Smooth muscle cell (in vitro differentiated cells): ENCODE measurements around the gene SMIM8. TPM values are rescaled to one million over a fixed set of nuclear protein-coding genes. Genes with fewer than 3 reads are reported as not detected.

Experiments used
- DNase-seq: peaks from one replicate; lab custom pipeline; 2025; ENCODE audit not compliant: unreplicated experiment; lab: John Stamatoyannopoulos, UW
- H2AFZ ChIP-seq: fragments of 200-600 bp; sonication (generic); 2 replicates; pipeline ENCODE4 v1.6.0; 2016; ENCODE audit warnings: antibody characterized with exemption, low read depth, mild to moderate bottlenecking
- H3F3A ChIP-seq: fragments of 200-600 bp; sonication (generic); 2 replicates; pipeline ENCODE4 v1.6.0; 2017; ENCODE audit warnings: antibody characterized with exemption, low read depth
- H3K27ac ChIP-seq: fragments of 200-600 bp; sonication (generic); 2 replicates; pipeline ENCODE4 v1.5.1; 2016; ENCODE audit warnings: low read depth, mild to moderate bottlenecking
- H3K27me3 ChIP-seq: fragments of 200-600 bp; sonication (generic); 2 replicates; pipeline ENCODE4 v1.6.1; 2016; ENCODE audit warnings: low read depth, mild to moderate bottlenecking
- H3K36me3 ChIP-seq: fragments of 200-600 bp; sonication (generic); 2 replicates; pipeline ENCODE4 v1.5.1; 2016; ENCODE audit warnings: low read depth
- H3K4me1 ChIP-seq: fragments of 200-600 bp; sonication (generic); 2 replicates; pipeline ENCODE4 v1.5.1; 2016; ENCODE audit warnings: low read depth
- H3K4me2 ChIP-seq: fragments of 200-600 bp; sonication (generic); 2 replicates; pipeline ENCODE4 v1.6.0; 2016; ENCODE audit warnings: mild to moderate bottlenecking
- H3K4me3 ChIP-seq: fragments of 200-600 bp; sonication (generic); 2 replicates; pipeline ENCODE4 v1.5.1; 2016; ENCODE audit warnings: mild to moderate bottlenecking
- H3K79me2 ChIP-seq: fragments of 200-600 bp; sonication (generic); 2 replicates; pipeline ENCODE4 v1.6.0; 2016; ENCODE audit warnings: low read depth, mild to moderate bottlenecking
- H3K9ac ChIP-seq: fragments of 200-600 bp; sonication (generic); 2 replicates; pipeline ENCODE4 v1.6.0; 2016; ENCODE audit warnings: low read depth
- H3K9me3 ChIP-seq: fragments of 200-600 bp; sonication (generic); replicated peaks from 2 replicates; pipeline ENCODE4 v1.5.1; 2016; ENCODE audit warnings: low read depth
- H4K20me1 ChIP-seq: fragments of 200-600 bp; sonication (generic); 2 replicates; pipeline ENCODE4 v1.6.0; 2016; ENCODE audit warnings: low read depth
- WGBS: methylation state at CpG from one replicate; pipeline ENCODE4 v1.1.7; 2016; ENCODE audit warnings: low lambda C conversion rate; 5-methylcytosine and 5-hydroxymethylcytosine counted together
- polyA plus RNA-seq: library from polyadenylated mRNA; unstranded; fragments of >200 nt; fragmentation: Nextera tagmentation; extraction: Ambion mirVana; gene quantifications from 2 replicates; pipeline ENCODE4 v1.2.1, GENCODE V29; 2016
- total RNA-seq: library from RNA; depleted of rRNA; stranded (reverse); fragments of >200 nt; gene quantifications from 2 replicates; pipeline ENCODE4 v1.2.3, GENCODE V29; 2014
- TF ChIP-seq, protein P1 (sequence below): fragments of 200-600 bp; sonication (generic); IDR thresholded peaks from 2 replicates; pipeline ENCODE4 v1.5.1; 2017; ENCODE audit warnings: borderline replicate concordance, mild to moderate bottlenecking, antibody characterized with exemption; ENCODE audit not compliant: insufficient read depth, poor library complexity, severe bottlenecking

Gene SMIM8
- total and polyA plus RNA-seq, 2 experiments from 2014 or later, result 8.0 to 9.3 TPM

DNA sequence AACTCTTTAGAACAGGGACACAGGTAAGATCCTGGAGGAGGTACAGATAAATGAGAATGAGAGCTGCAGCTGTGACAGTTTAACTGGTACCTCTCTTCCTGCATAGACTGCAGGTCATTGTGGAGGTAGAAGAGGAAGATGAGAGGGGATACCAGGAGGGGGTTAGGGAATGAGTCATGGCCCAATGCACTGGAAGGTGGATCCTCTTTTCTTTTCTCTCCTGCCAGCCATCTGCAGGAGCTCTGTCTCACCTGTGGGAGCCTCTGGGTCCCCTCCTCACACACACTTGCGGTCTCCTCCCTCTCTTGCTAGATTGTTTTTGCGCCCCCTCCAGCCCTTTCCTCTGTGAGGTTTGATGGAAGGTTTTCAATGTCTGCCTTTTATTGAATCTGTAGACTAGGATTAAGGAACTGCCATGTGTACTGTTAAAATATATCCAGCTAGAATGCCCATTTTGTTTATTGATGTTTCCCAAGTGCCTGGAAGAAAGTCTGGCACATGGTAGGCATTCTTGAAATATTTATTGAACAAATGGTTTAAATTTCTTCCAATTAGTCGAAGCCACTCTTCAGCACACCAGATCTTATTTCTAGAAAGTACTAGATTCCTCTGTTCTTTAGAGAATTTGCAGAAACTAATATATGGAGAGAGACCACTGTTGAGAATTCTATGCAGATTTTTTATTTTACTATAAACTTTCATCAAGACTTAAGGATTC is 35.2 kb downstream of the SMIM8 start:
- Histone ChIP-seq H3K9ac (no peak overlapping the region), H3K4me3 (no peak overlapping the region), H3K79me2 (no peaks in the 10 kb centered on the region), H3K9me3 (no peaks in the 10 kb centered on the region), H3K27ac (no peak overlapping the region), H4K20me1 (no peaks in the 10 kb centered on the region), H3K36me3 (no peaks in the 10 kb centered on the region), H3K27me3 (no peaks in the 10 kb centered on the region), H3F3A (no peaks in the 10 kb centered on the region), H2AFZ (no peak overlapping the region), H3K4me2 (no peak overlapping the region), H3K4me1 (no peaks in the 10 kb centered on the region)
- no peak for DNase-seq
- TF ChIP-seq, protein P1, sequence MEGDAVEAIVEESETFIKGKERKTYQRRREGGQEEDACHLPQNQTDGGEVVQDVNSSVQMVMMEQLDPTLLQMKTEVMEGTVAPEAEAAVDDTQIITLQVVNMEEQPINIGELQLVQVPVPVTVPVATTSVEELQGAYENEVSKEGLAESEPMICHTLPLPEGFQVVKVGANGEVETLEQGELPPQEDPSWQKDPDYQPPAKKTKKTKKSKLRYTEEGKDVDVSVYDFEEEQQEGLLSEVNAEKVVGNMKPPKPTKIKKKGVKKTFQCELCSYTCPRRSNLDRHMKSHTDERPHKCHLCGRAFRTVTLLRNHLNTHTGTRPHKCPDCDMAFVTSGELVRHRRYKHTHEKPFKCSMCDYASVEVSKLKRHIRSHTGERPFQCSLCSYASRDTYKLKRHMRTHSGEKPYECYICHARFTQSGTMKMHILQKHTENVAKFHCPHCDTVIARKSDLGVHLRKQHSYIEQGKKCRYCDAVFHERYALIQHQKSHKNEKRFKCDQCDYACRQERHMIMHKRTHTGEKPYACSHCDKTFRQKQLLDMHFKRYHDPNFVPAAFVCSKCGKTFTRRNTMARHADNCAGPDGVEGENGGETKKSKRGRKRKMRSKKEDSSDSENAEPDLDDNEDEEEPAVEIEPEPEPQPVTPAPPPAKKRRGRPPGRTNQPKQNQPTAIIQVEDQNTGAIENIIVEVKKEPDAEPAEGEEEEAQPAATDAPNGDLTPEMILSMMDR, result no peak
- WGBS, result 91% methylated on average over 3 of the region's 3 CpGs

DNA sequence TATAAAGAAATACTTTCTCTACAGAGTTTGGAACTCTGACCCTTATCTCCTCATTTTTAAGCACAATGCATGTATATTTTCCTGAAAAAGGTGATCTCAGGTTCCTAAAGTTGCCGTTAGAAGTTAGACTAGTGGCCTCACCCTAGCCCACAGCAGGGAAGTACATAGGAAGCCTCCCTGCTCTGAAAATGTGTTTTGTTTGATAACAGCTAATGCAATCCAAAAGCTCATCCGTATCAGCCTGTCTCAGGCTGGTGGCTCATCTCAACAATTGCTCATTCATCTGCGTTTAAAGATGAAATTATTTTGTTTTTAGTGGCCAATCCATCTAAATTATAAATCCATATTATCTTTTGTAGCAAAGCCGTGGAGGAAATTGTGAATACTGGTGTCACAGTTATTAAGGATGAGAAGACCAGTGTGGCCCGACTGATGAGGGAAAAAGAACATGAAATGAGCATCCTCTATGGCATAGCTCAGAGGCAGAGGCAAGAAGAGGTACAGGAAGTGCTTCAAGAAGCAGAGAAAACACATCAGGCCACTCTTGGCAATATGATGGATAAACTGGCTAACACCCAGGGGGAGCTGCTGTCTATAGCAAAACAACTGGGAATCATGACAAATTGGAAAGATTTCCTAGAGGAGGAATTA is 42.3 kb downstream of the SMIM8 start:
- Histone ChIP-seq H3K4me2 (no peak overlapping the region), H3K4me1 (no peaks in the 10 kb centered on the region), H3K9me3 (no peaks in the 10 kb centered on the region), H3K4me3 (no peak overlapping the region), H3K36me3 (no peaks in the 10 kb centered on the region), H3K79me2 (no peaks in the 10 kb centered on the region), H4K20me1 (no peaks in the 10 kb centered on the region), H3K9ac (no peak overlapping the region), H2AFZ (no peak overlapping the region), H3K27me3 (no peaks in the 10 kb centered on the region), H3F3A (no peaks in the 10 kb centered on the region), H3K27ac (no peak overlapping the region)
- WGBS, result 96% methylated on average over 5 of the region's 5 CpGs
- TF ChIP-seq, protein P1, result no peak
- DNase-seq, result no peak

DNA sequence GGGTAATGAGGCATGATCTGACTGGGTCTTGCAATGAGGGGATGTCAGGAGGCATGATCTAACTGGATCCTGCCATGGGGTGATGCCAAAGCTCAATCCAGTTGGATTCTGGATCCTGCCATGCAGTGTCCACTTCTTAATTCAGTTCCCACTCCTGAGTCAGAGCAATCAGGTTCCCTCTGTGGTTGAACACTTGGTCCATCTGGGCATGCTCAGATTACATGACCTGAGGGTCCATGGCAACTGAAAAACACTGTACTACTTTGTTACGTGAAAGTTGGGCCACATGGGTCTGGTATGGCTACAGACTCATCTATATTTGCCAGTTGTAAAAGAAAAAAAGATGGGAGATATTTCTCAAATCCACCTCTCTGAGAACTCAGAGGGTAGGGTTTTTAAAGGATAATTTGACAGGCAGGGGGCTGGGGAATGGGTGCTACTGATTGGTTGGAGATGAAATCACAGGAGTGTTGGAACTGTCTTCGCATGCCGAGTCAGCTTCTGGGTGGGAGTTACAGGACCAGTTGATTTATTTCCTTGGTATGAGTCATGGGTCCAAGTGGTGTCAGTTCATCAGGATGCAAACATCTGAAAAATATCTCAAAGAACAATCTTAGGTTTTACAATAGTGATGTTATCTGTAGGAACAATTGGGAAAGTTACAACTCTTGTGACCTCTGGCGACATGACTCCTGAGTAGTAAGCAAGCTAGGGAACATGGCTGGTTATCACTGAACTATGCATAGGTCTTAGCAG is 43.9 kb downstream of the SMIM8 start:
- no peaks in the 10 kb centered on the region for H3K36me3 ChIP-seq
- WGBS, result 80% methylated on average over 4 of the region's 4 CpGs
- no peak overlapping the region for H3K27ac ChIP-seq
- TF ChIP-seq, protein P1, result no peak
- H3F3A ChIP-seq, result no peaks in the 10 kb centered on the region
- H4K20me1 ChIP-seq, result no peaks in the 10 kb centered on the region
- H3K9ac ChIP-seq, result no peak overlapping the region
- no peaks in the 10 kb centered on the region for H3K27me3 ChIP-seq
- H3K4me3 ChIP-seq, result no peak overlapping the region
- H3K4me1 ChIP-seq, result no peaks in the 10 kb centered on the region
- no peak for DNase-seq
- H2AFZ ChIP-seq, result no peak overlapping the region
- H3K79me2 ChIP-seq, result no peaks in the 10 kb centered on the region
- H3K4me2 ChIP-seq, result no peak overlapping the region
- H3K9me3 ChIP-seq, result no peaks in the 10 kb centered on the region
